Upper lobe of right lung (tissue), 1 donor: ENCODE results near the gene ANK2. TPM values are rescaled to one million over a fixed set of nuclear protein-coding genes. Genes with fewer than 3 reads are reported as not detected.

ENCODE experiments used
- ATAC-seq: fragments of 200-7000 bp; cut with Tn5 transposase; one replicate; pipeline ENCODE4 v1.9.1; 2020; ENCODE audit warnings: mild to moderate bottlenecking, moderate library complexity
- DNase-seq: peaks from one replicate; pipeline ENCODE4 v3.0.0-alpha.2; 2020
- H3K27ac ChIP-seq: fragments of 200-600 bp; one replicate; pipeline ENCODE4 v1.8.0; 2022
- H3K27me3 ChIP-seq: fragments of 200-600 bp; one replicate; pipeline ENCODE4 v1.8.0; 2022; ENCODE audit warnings: mild to moderate bottlenecking
- H3K36me3 ChIP-seq: fragments of 200-600 bp; one replicate; pipeline ENCODE4 v1.8.0; 2022
- H3K4me1 ChIP-seq: fragments of 200-600 bp; one replicate; pipeline ENCODE4 v1.8.0; 2022
- H3K4me3 ChIP-seq: fragments of 200-600 bp; one replicate; pipeline ENCODE4 v1.8.0; 2022; ENCODE audit warnings: mild to moderate bottlenecking
- H3K9me3 ChIP-seq: fragments of 200-600 bp; one replicate; pipeline ENCODE4 v1.8.0; 2022
- intact Hi-C: fragments of 100-400 bp; cut with DNase I; formaldehyde crosslinking; loops from one replicate; pipeline ENCODE4 v1.11.0; 2022
- total RNA-seq: library from RNA; stranded (reverse); fragmentation: NEBNext Ultra II Directional; extraction: Animal tissue kit (Norgen Biotek cat#: 25700); gene quantifications from one replicate; pipeline ENCODE4 v1.2.1, GENCODE V29; 2021
- TF ChIP-seq, protein P1 (sequence below): fragments of 200-600 bp; IDR thresholded peaks from one replicate; pipeline ENCODE4 v1.8.0; 2022; ENCODE audit warnings: antibody characterized with exemption
- donor health status: DM: no; HTN: yes; CAD: no; lungs with severe emphysema.

ANK2 gene
- total RNA-seq, 1 donor from 2014 or later = 12.0 TPM

DNA sequence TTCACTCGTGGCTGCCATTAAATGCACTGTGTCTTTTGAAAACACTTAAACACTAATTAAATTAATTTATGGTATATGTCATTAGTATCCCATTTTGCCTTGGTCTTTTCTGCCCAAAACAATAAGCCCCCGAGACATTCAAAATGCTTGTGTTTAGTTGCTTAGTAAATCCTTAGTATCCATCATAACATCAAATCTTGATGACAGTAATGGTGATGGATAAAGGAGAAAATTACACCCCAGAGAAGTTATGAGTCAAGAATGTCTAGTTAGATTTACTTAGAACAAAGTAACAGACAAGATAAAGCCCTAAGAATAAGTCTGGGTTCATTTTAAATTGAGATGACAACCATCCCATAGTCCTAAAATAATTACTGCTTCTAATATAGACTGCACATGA lies 21.3 kb downstream of the ANK2 start:
- TF ChIP-seq, protein P1, sequence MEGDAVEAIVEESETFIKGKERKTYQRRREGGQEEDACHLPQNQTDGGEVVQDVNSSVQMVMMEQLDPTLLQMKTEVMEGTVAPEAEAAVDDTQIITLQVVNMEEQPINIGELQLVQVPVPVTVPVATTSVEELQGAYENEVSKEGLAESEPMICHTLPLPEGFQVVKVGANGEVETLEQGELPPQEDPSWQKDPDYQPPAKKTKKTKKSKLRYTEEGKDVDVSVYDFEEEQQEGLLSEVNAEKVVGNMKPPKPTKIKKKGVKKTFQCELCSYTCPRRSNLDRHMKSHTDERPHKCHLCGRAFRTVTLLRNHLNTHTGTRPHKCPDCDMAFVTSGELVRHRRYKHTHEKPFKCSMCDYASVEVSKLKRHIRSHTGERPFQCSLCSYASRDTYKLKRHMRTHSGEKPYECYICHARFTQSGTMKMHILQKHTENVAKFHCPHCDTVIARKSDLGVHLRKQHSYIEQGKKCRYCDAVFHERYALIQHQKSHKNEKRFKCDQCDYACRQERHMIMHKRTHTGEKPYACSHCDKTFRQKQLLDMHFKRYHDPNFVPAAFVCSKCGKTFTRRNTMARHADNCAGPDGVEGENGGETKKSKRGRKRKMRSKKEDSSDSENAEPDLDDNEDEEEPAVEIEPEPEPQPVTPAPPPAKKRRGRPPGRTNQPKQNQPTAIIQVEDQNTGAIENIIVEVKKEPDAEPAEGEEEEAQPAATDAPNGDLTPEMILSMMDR = no peak
- ATAC-seq = no peak

DNA sequence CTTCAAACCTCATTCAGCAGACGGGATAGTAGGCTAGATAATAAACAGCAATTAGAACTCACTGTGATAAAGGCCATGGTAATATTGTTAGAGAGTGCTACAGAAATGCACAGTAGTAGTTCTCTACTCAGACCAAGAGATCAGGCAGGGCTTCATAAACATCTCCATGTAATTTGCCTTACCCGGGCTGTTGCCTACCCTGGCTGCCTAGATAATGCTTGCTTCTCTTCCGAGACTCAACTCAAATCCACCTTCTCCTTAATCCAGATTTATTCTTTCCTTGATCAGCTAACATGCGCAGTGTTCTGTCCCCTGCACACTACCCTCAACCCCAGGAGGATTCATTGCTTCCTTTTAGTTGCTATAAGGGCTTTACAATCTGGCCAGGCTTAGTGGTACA lies 21.8 kb downstream of the ANK2 start:
- H3K4me1 ChIP-seq = no peaks in the 10 kb centered on the region
- no peak overlapping the region for H3K27ac ChIP-seq
- TF ChIP-seq, protein P1 = no peak
- intact Hi-C loops = no loop called here
- H3K9me3 ChIP-seq = no peaks in the 10 kb centered on the region
- no peaks in the 10 kb centered on the region for H3K27me3 ChIP-seq
- no peak for DNase-seq
- ATAC-seq = no peak
- no peak overlapping the region for H3K4me3 ChIP-seq
- no peaks in the 10 kb centered on the region for H3K36me3 ChIP-seq

More for the DNA sequence above, 21.3 kb downstream of the ANK2 start:
- Histone ChIP-seq H3K36me3 (no peaks in the 10 kb centered on the region), H3K9me3 (no peaks in the 10 kb centered on the region), H3K27ac (no peak overlapping the region), H3K4me3 (no peak overlapping the region), H3K27me3 (no peaks in the 10 kb centered on the region), H3K4me1 (no peaks in the 10 kb centered on the region)
- intact Hi-C loops = no loop called here
- no peak for DNase-seq

DNA sequence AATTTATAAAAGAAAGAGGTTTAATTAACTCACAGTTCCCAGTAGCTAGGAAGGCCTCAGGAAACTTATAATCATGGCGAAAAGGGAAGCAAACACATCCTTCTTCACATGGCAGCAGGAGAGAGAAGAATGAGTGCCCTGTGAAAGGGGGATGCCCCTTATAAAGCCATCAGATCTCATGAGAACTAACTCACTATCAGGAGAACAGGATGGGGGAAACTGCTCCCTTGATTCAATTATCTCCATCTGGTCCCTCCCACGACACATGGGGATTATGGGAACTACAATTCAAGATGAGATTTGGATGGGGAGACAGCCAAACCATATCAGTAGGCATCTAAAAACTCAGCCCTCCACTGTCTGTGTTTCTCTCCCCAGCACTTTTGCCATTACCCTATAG lies 22.4 kb downstream of the ANK2 start:
- DNase-seq = no peak
- Histone ChIP-seq H3K9me3 (no peaks in the 10 kb centered on the region), H3K27me3 (no peaks in the 10 kb centered on the region), H3K4me3 (no peak overlapping the region), H3K4me1 (no peaks in the 10 kb centered on the region), H3K27ac (no peak overlapping the region), H3K36me3 (no peaks in the 10 kb centered on the region)
- no peak for ATAC-seq
- intact Hi-C loops = no loop called here
- TF ChIP-seq, protein P1 = no peak

DNA sequence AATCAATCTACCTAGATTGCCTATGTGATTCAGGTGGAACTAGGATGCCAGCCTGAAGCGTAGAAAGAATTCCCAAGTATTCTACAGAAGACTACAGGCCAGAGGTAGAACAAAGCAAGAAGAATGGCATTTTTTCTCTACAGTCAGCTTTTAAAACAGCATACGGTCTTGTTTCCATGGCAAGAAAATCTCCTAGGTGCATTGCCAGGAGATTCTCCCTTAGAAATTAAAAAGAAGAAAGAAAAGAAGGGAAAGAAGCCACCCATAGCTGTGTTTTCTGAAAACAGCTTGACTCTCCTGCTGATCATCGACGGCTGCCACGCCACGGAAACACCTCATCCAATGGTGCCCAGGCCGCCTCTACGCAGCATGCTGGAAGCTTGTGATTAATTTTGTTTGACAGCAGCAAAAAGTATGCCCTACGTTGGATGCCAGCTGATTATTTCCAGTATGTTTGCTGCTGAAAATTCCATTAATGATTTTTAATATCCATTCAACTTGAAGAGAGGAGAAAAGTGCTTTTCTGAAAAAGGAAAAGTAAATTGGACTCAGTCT lies 24.1 kb downstream of the ANK2 start:
- Histone ChIP-seq H3K27ac (no peak overlapping the region), H3K4me3 (no peak overlapping the region), H3K27me3 (no peaks in the 10 kb centered on the region), H3K9me3 (no peaks in the 10 kb centered on the region), H3K36me3 (no peaks in the 10 kb centered on the region), H3K4me1 (no peaks in the 10 kb centered on the region)
- TF ChIP-seq, protein P1 = no peak
- ATAC-seq (no peak), DNase-seq (no peak)
- intact Hi-C loops = no loop called here

DNA sequence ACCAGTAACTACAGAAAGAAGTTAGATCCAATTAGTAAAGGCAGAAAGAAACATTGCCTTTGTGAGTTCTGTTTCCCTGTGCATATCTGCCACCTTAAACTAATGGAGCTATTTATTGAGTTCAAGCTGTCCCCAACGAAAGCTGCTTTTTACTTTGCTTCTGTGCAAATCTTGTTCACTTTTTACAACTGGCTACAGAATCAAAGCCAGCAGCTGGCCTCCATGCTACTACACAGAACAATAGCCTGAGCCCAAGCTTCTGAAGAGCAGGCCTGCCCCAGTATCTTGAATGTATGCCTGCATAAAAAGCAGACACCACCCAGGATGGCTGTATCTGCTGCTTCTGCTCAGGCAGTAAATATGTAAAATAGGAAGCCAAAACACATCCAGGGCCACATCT lies 28.1 kb downstream of the ANK2 start:
- TF ChIP-seq, protein P1 = no peak
- no peak for DNase-seq
- intact Hi-C loops = no loop called here
- no peaks in the 10 kb centered on the region for H3K27me3 ChIP-seq
- ATAC-seq = no peak
- H3K9me3 ChIP-seq = no peaks in the 10 kb centered on the region
- H3K27ac ChIP-seq = no peak overlapping the region
- H3K4me1 ChIP-seq = no peaks in the 10 kb centered on the region
- no peak overlapping the region for H3K4me3 ChIP-seq
- H3K36me3 ChIP-seq = no peaks in the 10 kb centered on the region

DNA sequence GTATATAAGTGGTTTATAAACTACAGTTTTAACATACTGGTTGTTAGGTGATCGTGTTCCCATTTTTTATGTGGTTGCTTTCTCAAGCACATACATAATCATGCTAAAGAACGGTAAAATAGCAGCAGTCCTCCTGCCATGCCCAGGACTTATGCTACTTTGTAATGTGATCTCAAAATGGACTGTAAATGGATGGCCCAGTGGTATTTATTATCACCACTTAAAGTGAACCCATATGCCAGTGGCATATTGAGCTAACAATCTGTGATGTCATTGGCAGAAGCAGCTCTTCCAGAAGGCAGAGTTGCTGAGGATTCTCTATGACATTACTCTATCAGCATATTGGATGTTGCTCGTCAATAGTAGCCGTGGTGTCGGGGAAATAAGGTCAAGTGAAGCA lies 28.6 kb downstream of the ANK2 start:
- no peak for ATAC-seq
- TF ChIP-seq, protein P1 = no peak
- Histone ChIP-seq H3K27ac (no peak overlapping the region), H3K36me3 (no peaks in the 10 kb centered on the region), H3K4me3 (no peak overlapping the region), H3K4me1 (no peaks in the 10 kb centered on the region), H3K27me3 (no peaks in the 10 kb centered on the region), H3K9me3 (no peaks in the 10 kb centered on the region)
- DNase-seq = no peak
- intact Hi-C loops = no loop called here
